ENCODE data around the gene ADAMTS2. TPM values are rescaled to one million over a fixed set of nuclear protein-coding genes. Genes with fewer than 3 reads are reported as not detected.

The ADAMTS2 gene
- total and polyA plus RNA-seq, 2 of the 8 experiments (the other 6 are each of a cell fraction or from before 2014, with no cell fraction given): 6.6 to 7.3 TPM

DNA sequence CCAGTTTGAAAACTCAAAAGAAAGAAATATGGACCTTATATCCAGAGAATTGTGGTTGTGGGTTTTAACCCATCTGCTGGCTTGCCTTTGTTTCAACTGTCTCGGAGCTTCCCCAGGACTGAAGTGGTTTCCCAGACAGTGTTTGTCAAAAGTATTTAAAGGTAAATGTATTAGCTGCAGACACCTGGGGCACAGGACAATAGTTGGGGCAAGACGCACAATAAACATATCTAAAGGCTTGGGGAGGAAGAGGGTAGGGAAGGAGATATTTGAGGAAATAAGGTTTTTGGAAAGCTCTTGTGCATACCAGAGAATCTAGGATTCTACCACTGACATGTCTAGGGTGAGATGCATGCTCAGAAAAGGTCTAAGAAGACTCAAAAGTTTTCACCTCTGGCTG, 99.0 kb downstream of the ADAMTS2 start:
- Histone ChIP-seq H3K18ac (ENCODE audit: extremely low read depth, low read length) (no peak overlapping the region), H3K56ac (replicated peaks; ENCODE audit: insufficient read length, low read depth, low read length) (no peak overlapping the region), H4K8ac (ENCODE audit: extremely low read depth, insufficient read depth, low read length) (no peak overlapping the region), H3K14ac (ENCODE audit: insufficient read length) (no peak overlapping the region), H3K23ac (ENCODE audit: insufficient read length) (no peak overlapping the region), H3K4me1 (replicated peaks in 1 of 4; ENCODE audit: control insufficient read depth in 3 of 4, insufficient read depth in 4 of 4, low read length in 3 of 4) (peaks cover 0 to 7% (median 3%) of the 10 kb centered on the region in 4 experiments; a peak in 4 of 7 replicates), H2BK120ac (replicated peaks; ENCODE audit: low read depth, low read length) (no peak overlapping the region), H4K5ac (ENCODE audit: insufficient read length, low read depth, low read length) (no peak overlapping the region), H3K27me3 (replicated peaks in 1 of 4; ENCODE audit: control insufficient read depth in 3 of 4, extremely low read depth in 1 of 4, insufficient read depth in 3 of 4, low read length in 3 of 4) (no peaks in the 10 kb centered on the region), H3K79me1 (ENCODE audit: low read depth, low read length) (no peaks in the 10 kb centered on the region), H3K23me2 (ENCODE audit: low read depth, low read length) (peaks cover 2% of the 10 kb centered on the region; the same call in 1 of the 2 replicates), H2BK12ac (ENCODE audit: low read depth, low read length) (no peak overlapping the region), H3K4ac (replicated peaks; ENCODE audit: insufficient read length, low read depth, low read length) (no peak overlapping the region), H3K79me2 (ENCODE audit: control insufficient read depth in 1 of 2, insufficient read depth in 2 of 2, low read length in 2 of 2) (no peaks in the 10 kb centered on the region), H3K9ac (replicated peaks in 1 of 4; ENCODE audit: extremely low read depth in 1 of 4, low read depth in 3 of 4, low read length in 3 of 4) (no peak overlapping the region), H4K20me1 (replicated peaks in 1 of 2; ENCODE audit: control insufficient read depth in 1 of 2, insufficient read depth in 2 of 2, low read length in 2 of 2) (no peaks in the 10 kb centered on the region), H3K9me3 (ENCODE audit: insufficient read depth in 2 of 2, low read depth in 1 of 2, low read length in 1 of 2) (peaks cover 0 to 4% of the 10 kb centered on the region in 2 experiments; a peak in 1 of 4 replicates), H2BK5ac (ENCODE audit: low read depth, low read length) (peak overlapping the region; percentile 86; the same call in 1 of the 2 replicates), H2AFZ (ENCODE audit: low read length) (no peak overlapping the region), H3K4me2 (ENCODE audit: insufficient read depth in 1 of 2, low read depth in 2 of 2, low read length in 2 of 2) (peak overlapping the region; percentile 31 to 38; a peak in 2 of 4 replicates), H2AK5ac (ENCODE audit: low read depth, low read length) (no peak overlapping the region), H3K36me3 (ENCODE audit: control insufficient read depth in 2 of 4, insufficient read depth in 4 of 4, low read length in 3 of 4) (no peaks in the 10 kb centered on the region), H3K4me3 (ENCODE audit: extremely low read depth in 1 of 4, insufficient read depth in 2 of 4, low read depth in 3 of 4, low read length in 4 of 4) (peak overlapping the region in 1 of 4 experiments; percentile 28; a peak in 1 of 8 replicates), H3K27ac (ENCODE audit: low read depth, low read length) (no peak overlapping the region), H4K91ac (replicated peaks; ENCODE audit: insufficient read length, low read length) (no peak overlapping the region), H2BK15ac (ENCODE audit: low read length) (no peak overlapping the region), H2BK20ac (ENCODE audit: low read length) (no peak overlapping the region)
- FAIRE-seq: peak; percentile 13
- ChIA-PET CTCF (ENCODE audit: partially characterized antibody) (interaction anchor here (0.7 to 1.2 kb wide), 2 partner anchors 77 to 103 kb away, joined by 3 to 5 read pairs; no protein-coding TSS in a partner anchor), POLR2A (ENCODE audit: partially characterized antibody) (interaction anchor here (0.8 to 1.4 kb wide), 2 partner anchors 9 to 15 kb away, joined by 3 to 4 read pairs; no protein-coding TSS in a partner anchor)
- no peak for DNase-seq (ENCODE audit: low read depth in 1 of 2, low spot score in 2 of 2)
- 38% methylated on average over 2 of the region's 2 CpGs; no CpG with 5 or more reads in 1 of the 2 experiments for WGBS, 2 experiments (ENCODE audit: extremely low coverage in 1 of 2, insufficient coverage in 1 of 2, insufficient read length in 1 of 2, insufficient replicate concordance in 2 of 2, low coverage in 1 of 2, low lambda C conversion rate in 2 of 2, missing lambda C conversion rate in 1 of 2)
- no peak for TF ChIP-seq HDAC2 (IDR thresholded peaks at IDR 0.05; ENCODE audit: borderline replicate concordance in 1 of 2, low read depth in 2 of 2, low read length in 2 of 2)
- TF ChIP-seq SP2 (IDR thresholded peaks at IDR 0.05; ENCODE audit: low read length): no peak
